SW480 (cell line): Measurements from ENCODE around the gene TAF1B.
A peak's percentile ranks its signal among the peaks of the same experiment; 100 is the strongest.

ENCODE experiments used
- DNase-seq: peaks from one replicate; pipeline ENCODE4 v3.0.0-alpha.2; 2016; ENCODE audit warnings: low spot score

TAF1B gene

DNA sequence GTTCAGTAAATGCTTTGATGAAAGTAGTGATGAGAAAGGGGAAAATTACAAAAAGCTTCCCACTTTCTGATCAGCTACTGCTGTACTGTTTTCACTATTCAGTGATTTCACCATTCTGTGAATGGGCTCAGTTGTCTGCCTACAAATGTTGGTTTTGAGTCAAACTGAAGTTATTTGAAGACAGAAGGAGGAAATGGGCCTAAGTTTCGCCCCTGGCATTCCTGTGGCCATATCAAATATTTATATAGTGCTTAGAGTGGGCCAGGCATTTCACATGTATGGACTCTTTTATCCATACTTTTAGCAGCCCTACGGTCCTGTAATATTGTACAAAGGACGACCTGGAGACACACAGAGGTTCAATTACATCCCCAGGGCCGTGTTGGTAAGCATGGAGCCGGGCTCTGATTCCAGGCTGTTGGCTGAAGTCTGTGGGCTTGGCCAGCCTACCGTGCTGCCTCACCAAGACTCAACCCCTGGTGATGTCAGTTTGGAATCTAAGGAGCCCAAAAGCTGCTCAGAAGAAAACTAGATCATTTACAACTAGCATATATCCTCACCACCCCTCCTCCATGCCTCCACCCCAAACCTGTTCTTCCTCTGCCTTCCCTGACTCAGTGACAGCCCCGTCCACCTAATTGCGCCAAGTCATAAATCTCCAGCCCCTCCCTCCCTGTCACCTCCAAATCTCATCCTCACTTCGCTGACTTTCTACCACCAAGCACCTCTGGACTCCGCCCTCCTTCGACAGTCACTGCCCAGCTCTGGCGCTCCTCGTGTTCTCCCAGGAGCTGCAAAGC, 98.1 kb downstream of the TAF1B start:
- peak; percentile 34 for DNase-seq

GRCh38 chr2:9941996-9942390, 98.7 kb downstream of the TAF1B start:
- DNase-seq = no peak

GRCh38 chr2:9944330-9944758, 101.1 kb downstream of the TAF1B start:
- DNase-seq = peak; percentile 20

GRCh38 chr2:9945596-9945995, 102.3 kb downstream of the TAF1B start:
- DNase-seq = no peak

GRCh38 chr2:9946076-9946475, 102.8 kb downstream of the TAF1B start:
- DNase-seq = no peak

- no peak for DNase-seq
These were observed 103.5 kb downstream of the TAF1B start for GRCh38 chr2:9946818-9947217.

DNA sequence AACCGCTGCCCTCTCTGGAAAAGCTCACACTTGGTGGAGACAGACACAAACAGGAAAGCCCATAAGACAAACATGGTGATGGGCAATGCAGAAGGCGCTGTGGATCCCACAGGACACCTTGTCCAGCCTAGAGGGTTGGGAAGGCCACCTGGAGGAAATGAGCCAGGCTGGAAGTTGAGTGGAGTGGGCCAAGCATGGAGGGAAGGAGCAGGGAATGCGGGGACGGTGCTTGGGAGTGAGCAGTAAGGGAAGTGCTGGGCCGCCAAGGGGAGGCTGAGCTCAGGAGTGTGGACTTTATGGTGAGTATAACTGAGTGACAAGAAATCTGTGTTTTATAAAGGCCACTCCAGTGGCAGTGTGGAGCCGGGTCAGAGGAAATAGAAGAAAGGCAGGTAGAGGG, 105.4 kb downstream of the TAF1B start:
- no peak for DNase-seq

GRCh38 chr2:9949239-9949991, 106.1 kb downstream of the TAF1B start:
- DNase-seq = no peak

DNA sequence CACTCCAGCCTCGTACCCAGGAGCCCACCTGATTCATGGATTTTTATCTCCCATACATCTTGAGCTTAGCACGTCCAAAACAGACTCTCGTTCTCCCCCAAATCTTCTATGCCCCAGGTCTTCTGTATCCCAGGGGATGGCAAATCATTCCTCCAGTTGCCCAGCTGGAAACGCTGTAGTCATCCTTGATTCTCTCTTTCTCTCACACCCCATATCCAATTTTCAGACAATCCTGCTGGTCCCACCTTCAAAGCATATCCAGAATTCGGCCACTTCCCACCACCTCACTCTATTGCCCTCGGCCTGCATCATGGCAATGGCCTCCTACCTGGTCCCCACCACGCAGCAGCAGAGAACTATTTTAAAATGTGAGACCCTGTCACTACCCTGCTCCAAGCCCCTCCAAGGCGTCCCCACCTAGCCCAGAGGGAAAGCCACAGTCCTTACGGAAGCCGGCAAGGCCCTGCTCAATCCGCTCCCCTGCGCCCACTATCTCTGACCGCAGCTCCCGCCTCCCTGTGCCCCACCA, 106.8 kb downstream of the TAF1B start:
- DNase-seq = no peak

GRCh38 chr2:9950521-9951271, 107.4 kb downstream of the TAF1B start:
- peak; percentile 39 for DNase-seq

GRCh38 chr2:9951272-9951521, 107.9 kb downstream of the TAF1B start:
- no peak for DNase-seq

DNA sequence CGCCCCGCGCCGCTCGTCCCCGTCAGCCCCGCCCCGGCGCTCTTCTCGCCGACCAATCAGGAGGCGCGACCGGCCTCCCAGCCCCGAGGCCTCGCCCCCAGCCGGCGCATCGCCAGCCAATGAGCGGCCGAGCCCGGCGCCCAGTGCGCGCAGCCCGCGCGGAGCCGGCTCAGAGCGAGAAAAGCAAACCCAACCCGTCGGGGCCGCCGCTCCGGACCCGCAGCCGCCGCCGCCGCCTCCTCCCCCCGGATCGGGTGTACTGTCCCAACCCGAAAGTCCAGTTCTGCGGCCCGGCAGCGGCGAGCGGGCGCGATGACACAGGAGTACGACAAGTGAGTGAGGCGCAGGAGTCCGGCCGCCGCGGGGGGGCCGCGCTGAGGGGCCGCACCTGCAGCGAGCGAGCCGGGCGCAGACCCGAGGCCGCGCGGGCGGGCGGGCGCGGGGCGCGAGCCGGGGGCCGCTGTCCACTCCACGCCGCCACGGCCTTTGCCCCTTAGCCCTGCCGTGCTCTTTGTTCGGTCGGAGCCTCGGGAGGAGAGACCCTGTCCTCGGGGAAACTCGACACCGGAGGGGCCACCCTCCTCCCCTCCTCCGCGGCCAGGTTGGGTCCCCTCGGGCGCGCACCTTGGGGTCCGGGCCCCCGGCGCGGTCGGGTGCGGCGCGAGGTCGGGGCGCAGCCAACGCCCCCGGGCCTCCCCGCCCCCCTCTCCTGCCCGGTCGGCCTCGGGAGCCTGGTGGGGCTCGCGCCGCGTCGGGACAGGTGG, 108.4 kb downstream of the TAF1B start, which contains the start of gene GRHL1:
Gene GRHL1, plus strand, starts transcription at position 172 of the 764 bp plus-strand sequence. Its CDS starts 141 bp downstream, at position 313.
- DNase-seq = peak; percentile 88

GRCh38 chr2:9952286-9952737, 109.0 kb downstream of the TAF1B start:
- peak; percentile 43 for DNase-seq

DNA sequence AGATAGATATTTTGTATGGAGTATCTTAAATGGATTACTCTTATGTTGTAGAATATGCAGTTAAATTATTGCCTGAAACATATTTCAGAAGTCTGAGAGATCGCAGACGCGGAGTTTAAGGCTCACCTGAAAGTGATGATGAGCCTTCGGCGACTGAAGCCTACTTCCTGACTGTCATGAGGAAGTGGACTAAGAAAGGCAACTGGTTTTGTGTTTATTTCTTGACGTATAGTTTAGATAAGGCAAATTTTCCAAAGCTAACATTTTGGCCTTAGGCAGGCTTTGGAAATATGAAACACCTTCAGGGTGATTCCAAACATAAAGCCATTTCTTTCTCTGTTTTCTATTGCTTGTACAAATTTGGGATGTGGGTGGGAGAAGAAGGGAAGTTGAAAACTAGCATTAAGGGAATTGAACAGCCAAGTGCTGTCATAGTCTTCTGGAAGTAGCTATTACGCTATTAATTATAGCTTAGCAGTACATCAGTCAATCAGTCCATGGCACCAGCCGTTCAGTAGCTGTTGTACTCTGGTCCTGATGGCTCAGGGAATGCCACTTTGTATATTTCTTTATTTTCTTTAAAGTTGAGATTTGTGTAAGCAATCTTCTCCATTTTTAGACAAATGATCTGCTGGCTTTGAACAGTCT, 109.7 kb downstream of the TAF1B start:
- DNase-seq = no peak

GRCh38 chr2:9954136-9954535, 110.9 kb downstream of the TAF1B start:
- no peak for DNase-seq

- DNase-seq = no peak
These were observed 114.8 kb downstream of the TAF1B start for GRCh38 chr2:9958057-9958456.

GRCh38 chr2:9959262-9959661, 116.0 kb downstream of the TAF1B start:
- DNase-seq = no peak

GRCh38 chr2:9961013-9961412, 117.7 kb downstream of the TAF1B start:
- no peak for DNase-seq

DNA sequence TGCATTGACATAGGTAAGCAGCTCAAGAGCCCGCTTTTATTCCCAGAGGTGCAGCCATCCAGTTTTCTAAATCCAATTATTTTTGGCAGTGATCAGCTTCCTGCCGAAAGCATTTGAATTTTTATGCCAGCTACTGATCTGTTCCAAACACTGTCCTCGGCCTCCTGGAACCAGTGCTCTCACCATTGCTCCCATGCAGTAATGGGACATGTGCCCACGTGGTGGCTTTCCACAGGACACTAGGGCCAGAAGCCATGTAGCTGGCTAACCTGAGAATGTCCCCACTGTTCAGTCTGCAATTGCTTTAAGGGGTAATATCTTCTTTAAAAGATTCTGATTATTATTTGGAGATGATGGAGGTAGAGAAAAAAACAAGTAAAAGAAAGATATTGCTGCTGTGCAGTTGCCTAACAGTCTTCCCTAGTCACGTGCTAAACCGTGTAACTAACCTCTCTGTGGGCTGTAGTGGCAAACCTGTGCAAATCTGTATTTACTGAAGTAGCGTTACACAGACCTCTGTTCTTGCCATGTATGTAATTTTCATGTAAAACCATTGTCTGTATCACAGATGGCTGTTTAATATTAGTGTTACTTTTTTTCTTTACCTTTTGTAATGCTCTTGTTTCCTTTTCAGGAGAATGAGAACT, 121.2 kb downstream of the TAF1B start:
- DNase-seq = no peak

GRCh38 chr2:9965119-9965822, 122.0 kb downstream of the TAF1B start:
- no peak for DNase-seq
